GM12892 (cell line): ENCODE results near the gene PPP1R17. TPM values are rescaled to one million over a fixed set of nuclear protein-coding genes. Genes with fewer than 3 reads are reported as not detected.

ENCODE experiments used
- DNase-seq: peaks from one replicate; pipeline ENCODE4 v3.0.0; 2011; ENCODE audit not compliant: insufficient read length
- FAIRE-seq: peaks from 2 replicates; lab custom pipeline; 2011; peaks lifted over from hg19 to GRCh38; lab: Jason Lieb, UNC
- POLR2A ChIP-seq: IDR thresholded peaks from 2 replicates; pipeline ENCODE4 v1.6.1; 2011; ENCODE audit warnings: low read depth, low read length, control low read depth
- POLR2AphosphoS5 ChIP-seq: IDR thresholded peaks from 2 replicates; pipeline ENCODE4 v1.6.1; 2011; ENCODE audit warnings: low read depth, low read length, control low read depth
- TAF1 ChIP-seq: IDR thresholded peaks from 2 replicates; pipeline ENCODE4 v1.6.1; 2011; ENCODE audit warnings: low read depth, mild to moderate bottlenecking, control low read depth, low read length, borderline replicate concordance
- polyA plus RNA-seq: library from polyadenylated mRNA; unstranded; fragments of >200 nt; gene quantifications from one replicate; pipeline ENCODE4 v1.2.1, GENCODE V29; 2012; ENCODE audit warnings: missing spikeins, inconsistent platforms; ENCODE audit not compliant: missing spikeins

The PPP1R17 gene
- polyA plus RNA-seq: not detected

DNA sequence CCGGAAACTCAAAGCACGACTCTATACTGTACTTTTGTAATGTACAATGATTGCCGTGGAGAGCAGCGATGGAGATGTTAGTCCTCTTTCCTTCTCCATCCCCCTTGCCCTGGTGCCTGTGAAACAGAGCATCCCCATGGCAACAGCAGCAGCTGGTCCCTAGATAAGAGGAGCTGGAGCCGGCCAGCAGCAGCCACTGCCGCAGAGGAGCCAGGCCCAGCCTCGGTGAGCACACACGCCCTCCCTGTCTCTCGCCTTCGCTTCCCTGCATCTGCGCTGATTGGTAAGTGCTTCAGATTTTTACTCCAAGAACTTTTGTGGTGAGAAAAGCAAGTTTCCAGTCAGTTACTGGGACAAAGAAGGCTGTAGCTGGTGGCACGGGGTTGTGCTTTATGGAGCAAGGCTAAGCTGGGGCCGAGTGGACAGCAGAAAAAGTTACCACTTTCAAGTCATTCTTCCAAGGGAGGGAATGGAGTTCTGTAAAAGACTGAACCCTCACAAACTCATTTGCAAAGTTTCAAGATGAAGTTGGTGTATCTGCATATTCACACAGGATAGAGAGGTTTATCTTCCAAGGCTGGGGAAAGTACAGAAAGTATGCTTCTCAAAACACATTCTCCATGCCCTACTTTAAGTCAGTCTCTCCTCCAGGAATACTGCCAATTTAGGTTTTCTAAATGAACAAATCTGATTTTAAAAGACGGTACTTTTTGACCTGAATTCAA, at the start of gene PPP1R17:
Gene PPP1R17, plus strand, starts transcription at position 192 of the 725 bp plus-strand sequence. CDS start 5,227 bp downstream, outside the sequence.
- TF ChIP-seq TAF1 (no peak), POLR2A (no peak), POLR2AphosphoS5 (no peak)
- no peak for DNase-seq
- no peak for FAIRE-seq

DNA sequence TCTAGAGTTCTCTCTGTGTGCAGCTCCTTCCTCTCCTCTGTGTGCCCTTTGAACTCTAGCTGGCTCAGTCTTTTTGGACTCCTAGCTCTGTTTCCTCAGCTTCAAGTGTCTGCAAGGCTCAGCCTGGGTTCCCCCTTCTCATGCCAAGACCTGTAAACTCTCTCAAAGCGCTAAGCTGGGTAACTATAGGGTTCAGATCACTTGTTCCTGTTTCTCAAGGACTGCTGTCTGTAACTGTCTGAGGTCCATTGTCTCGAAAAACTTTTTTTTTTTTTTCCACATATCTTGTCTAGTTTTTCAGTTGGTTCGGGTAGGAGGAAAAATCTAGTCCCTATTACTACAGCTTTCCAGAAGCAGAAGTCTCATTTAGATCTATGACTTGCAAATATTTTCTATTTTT, 46.6 kb upstream of the PPP1R17 start:
- TF ChIP-seq TAF1 (no peak), POLR2A (no peak), POLR2AphosphoS5 (no peak)
- DNase-seq (no peak), FAIRE-seq (no peak)

DNA sequence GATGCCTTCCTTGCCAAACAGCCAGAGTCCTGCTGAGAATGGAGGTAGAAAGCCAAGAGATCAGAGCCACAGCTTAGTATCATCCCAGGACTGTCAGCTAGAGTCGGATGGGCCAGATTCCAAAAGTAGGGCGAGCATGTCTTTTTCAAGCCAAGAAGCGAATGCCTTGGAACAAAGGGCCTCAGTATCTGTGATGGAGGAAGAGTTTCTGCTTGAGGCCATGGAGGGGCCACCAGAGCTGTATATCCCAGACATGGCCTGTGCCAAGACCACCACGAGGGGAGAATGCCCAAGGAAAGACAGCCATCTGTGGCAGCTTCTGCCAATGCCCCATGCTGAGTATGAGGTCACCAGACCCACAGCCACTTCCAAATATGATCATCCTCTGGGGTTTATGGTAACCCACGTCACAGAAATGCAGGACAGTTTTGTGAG, 44.3 kb upstream of the PPP1R17 start:
- TF ChIP-seq POLR2A (no peak), POLR2AphosphoS5 (no peak), TAF1 (no peak)
- no peak for FAIRE-seq
- no peak for DNase-seq

DNA sequence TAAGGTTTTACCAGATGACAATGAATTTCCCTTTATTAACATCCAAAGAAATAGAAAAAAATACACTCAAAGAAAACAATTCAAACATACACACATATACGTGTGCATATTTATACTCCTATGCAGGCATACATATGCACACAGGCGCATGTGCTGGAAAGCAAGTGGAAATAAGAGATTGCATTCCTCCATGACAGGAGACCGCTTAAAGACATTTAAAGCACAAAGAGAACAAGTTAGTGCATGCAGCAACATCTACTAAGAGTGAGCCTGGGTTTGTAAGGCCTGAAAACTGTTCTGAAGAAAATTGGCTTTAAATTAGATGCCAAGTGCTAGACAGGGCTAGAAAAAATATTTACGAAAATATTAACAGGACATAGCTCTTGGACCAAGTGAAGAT, 40.1 kb upstream of the PPP1R17 start:
- FAIRE-seq (no peak), DNase-seq (no peak)
- TF ChIP-seq POLR2A (no peak), TAF1 (no peak), POLR2AphosphoS5 (no peak)

DNA sequence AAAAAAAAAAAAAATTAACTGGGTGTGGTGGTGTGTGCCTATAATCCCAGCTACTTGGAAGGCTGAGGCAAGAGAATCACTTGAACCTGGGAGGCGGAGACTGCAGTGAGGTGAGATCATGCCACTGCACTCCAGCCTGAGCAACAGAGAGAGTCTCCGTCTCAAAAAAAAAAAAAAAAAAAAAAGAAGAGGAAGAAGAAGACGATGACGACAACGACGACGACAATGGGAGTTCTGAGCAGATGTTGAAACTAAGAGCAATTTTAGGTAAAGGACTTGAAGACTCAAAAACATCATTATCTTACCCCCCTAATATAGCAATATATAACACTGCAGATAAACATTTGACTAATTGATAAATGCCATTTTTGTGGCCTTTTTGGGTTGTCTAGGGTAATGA, 39.5 kb upstream of the PPP1R17 start:
- TF ChIP-seq POLR2A (no peak), TAF1 (no peak), POLR2AphosphoS5 (no peak)
- DNase-seq (no peak), FAIRE-seq (no peak)

DNA sequence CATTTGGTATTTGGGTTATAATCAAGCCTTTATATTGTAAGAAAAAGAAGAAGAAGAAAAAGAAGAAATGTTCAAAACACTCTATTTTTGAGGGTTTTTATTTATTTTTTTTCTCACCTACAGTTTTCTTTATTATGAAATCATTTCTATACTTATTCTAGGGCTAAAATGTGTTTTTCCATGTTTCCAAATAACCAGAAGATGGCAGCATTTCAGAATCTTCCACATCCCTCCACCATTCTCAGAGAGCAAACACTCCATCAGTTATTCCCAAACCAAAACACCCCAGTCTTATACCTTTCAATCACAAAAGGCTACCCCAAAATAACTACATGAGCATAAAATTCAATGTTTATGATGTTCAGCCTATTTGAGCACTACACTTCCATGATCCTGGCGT, 38.7 kb upstream of the PPP1R17 start:
- no peak for TF ChIP-seq POLR2AphosphoS5
- FAIRE-seq: no peak
- DNase-seq: no peak

DNA sequence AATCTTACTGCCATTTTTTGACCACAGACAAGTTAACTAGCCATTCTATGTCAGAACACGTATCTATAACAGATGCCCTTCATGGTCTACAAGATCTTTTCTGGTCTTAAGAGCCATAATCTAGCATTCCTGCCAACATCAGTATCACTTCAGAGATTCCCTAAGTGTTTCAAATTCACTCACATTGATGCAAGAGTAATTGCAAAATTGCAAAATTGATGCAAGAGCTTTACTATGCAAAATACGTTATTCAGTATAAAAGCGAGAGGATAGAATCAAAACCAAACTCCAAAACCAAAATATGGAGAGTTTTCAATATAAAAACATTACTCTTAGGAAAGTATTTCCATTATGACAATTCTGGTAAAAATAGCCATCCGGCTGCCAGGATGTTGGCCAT, 38.1 kb upstream of the PPP1R17 start:
- FAIRE-seq (no peak), DNase-seq (no peak)
- no peak for TF ChIP-seq TAF1
- TF ChIP-seq POLR2A: no peak
- TF ChIP-seq POLR2AphosphoS5: no peak

DNA sequence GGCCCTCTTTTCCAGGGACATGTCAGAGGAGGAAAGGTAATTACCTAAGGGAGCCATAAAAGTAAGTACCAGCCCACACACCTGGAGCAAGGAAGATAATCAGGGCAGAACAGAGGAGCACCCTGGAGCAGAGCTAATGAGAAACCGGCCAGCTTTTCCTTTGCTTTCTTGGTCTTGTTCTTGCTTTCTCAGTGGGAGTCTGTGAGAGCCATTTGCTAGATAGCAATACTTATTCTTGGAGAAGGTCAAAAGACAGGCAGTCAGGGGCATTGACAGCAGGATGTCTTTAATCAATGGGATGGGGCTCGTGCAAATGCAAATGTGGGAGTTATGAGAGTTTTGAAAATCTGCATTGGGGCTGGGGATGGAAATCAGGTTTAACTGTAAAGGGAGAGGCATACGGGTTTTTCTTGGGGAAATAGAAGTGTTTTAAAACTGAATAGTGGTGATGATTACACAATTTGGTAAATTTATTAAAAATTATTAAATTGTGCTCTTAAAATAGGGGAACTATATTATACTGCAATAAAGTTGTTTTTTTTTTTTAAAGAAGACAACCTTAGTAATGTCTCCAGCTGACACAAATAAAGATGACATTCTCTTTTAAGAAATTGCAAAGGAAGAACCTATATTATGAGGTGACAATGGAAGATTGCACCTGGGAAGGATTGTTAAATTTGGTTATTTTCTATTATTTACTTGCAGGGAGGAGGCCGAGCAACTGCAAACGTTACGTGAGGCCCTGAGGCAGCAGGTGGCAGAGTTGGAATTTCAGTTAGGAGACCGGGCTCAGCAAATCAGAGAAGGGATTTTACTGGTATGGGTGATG, 35.6 kb upstream of the PPP1R17 start:
- no peak for FAIRE-seq
- DNase-seq: no peak
- TF ChIP-seq TAF1 (no peak), POLR2A (no peak), POLR2AphosphoS5 (no peak)

DNA sequence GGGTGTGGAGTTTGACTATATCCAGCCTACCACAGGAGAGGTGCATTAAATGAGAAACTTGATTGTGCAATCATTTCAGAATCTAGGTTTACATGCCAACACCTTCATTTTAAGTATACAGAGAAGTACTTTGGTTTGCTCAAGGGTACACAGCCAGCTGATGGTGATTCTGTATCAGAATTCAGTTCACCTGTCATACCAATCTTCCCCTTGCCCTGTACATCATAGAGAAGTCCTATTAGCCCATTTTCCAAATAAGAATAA, 35.0 kb upstream of the PPP1R17 start:
- DNase-seq (no peak), FAIRE-seq (no peak)
- TF ChIP-seq POLR2A (no peak), POLR2AphosphoS5 (no peak), TAF1 (no peak)

DNA sequence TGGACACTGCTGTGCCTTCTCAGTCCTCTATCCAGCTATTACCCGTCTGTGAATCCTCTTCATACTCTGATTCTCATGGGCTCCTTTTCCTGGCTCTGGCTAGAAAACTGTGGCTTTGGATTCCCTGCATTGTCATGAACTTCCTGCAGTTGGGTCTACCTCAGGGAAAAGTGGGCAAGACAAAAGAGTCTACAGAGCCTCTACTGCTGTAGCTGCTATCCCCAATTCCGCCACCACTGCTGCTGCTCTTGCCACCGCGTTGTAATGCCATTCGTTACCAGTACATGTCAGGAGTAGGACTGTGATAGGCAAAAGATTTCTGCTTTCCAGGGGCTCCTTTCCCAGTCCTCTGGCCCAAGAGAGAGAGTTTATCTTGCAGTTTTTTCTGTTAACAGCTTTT, 23.9 kb upstream of the PPP1R17 start:
- TF ChIP-seq POLR2AphosphoS5: no peak
- no peak for TF ChIP-seq POLR2A
- TF ChIP-seq TAF1: no peak
- DNase-seq (no peak), FAIRE-seq (no peak)

DNA sequence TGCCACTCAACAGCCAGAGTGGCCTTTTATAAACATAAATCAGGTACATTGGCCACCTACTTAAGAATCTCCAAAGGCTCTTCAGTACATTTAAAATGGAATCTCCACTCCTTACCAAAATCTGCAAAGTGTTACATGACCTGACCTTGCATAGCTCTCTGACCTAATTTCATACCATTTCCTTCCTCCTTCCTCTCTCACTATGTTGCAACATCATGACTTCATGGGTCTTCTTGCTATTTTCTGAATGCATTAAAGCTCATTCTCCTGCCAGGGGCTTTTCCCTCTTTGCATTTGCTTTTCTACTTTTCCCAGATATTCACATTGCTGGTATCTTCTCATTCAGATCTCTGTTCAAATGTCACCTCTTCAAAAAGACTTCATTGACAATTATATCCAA, 22.1 kb upstream of the PPP1R17 start:
- FAIRE-seq (no peak), DNase-seq (no peak)
- TF ChIP-seq TAF1 (no peak), POLR2AphosphoS5 (no peak), POLR2A (no peak)

DNA sequence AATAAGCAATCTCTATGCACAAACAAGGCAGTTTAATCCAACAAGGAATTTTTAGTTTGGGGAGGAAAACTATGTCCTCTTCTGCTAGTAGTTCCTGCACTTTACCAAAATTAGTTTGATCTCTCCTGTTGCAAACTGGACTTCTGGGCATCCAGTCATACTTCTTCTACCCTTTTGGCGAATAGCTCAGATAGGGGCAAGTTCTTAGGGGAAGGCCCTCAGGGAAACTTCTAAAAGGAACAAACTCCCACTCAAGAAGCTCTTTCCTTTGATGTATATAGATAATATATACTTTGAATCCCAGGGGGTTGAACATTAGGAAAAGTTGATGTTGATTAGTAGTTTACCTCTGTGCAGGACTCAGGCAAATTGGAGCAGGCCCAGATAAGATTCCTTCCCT, 21.5 kb upstream of the PPP1R17 start:
- FAIRE-seq: no peak
- TF ChIP-seq POLR2A: no peak
- no peak for TF ChIP-seq TAF1
- no peak for TF ChIP-seq POLR2AphosphoS5
- DNase-seq: no peak
